Thyroid gland (tissue), 4 donors: ENCODE data around the gene PLEKHG3. TPM values are rescaled to one million over a fixed set of nuclear protein-coding genes. Genes with fewer than 3 reads are reported as not detected.

Experiments
- DNase-seq, 2 donors: peaks; one replicate each; pipeline ENCODE4 v3.0.0-alpha.2; 2019
- H3K27ac ChIP-seq, 3 donors: fragments of 200-600 bp; sonication (generic); 1 replicate in 2 of 3; 2 replicates in 1 of 3; pipeline ENCODE4 v1.5.1; 2016 to 2019; ENCODE audit warnings: mild to moderate bottlenecking in 1 of 3, moderate library complexity in 1 of 3
- H3K27me3 ChIP-seq: fragments of 200-600 bp; sonication (generic); one replicate; pipeline ENCODE4 v1.5.1; 2019
- H3K36me3 ChIP-seq, 2 donors: fragments of 200-600 bp; sonication (generic); one replicate each; pipeline ENCODE4 v1.5.1; 2016 to 2019
- H3K4me1 ChIP-seq, 2 donors: fragments of 200-600 bp; sonication (generic); one replicate each; pipeline ENCODE4 v1.5.1; 2017 to 2019
- H3K4me3 ChIP-seq, 3 donors: fragments of 200-600 bp; sonication (generic); replicated peaks in 1 of 3; 1 replicate in 2 of 3; 2 replicates in 1 of 3; pipeline ENCODE4 v1.5.1; 2016; ENCODE audit warnings: mild to moderate bottlenecking in 1 of 3
- H3K9me3 ChIP-seq: fragments of 200-600 bp; sonication (generic); one replicate; pipeline ENCODE4 v1.5.1; 2017
- CTCF ChIP-seq, 6 experiments: fragments of 200-600 bp in 3 of 6; fragments of 450-650 bp in 3 of 6; sonication (generic) in 3 of 6; IDR thresholded peaks; one replicate each; pipeline ENCODE4 v1.5.1; 2016 to 2019; ENCODE audit warnings: antibody characterized with exemption in 6 of 6, mild to moderate bottlenecking in 2 of 6, inconsistent platforms in 1 of 6, moderate library complexity in 1 of 6
- POLR2A ChIP-seq, 2 donors: fragments of 450-650 bp; IDR thresholded peaks; one replicate each; pipeline ENCODE4 v1.6.1; 2017; ENCODE audit warnings: antibody characterized with exemption in 2 of 2, mild to moderate bottlenecking in 2 of 2, moderate library complexity in 1 of 2
- WGBS, 2 donors: methylation state at CpG; one replicate each; pipeline ENCODE4 v1.1.5; 2017; 5-methylcytosine and 5-hydroxymethylcytosine counted together
- intact Hi-C: fragments of 100-400 bp; cut with DNase I; formaldehyde crosslinking; loops from one replicate; pipeline ENCODE4 v1.15.1; 2023
- total RNA-seq, 4 donors: library from RNA; depleted of rRNA; stranded (reverse); fragments of >200 nt; gene quantifications; one replicate each; pipeline ENCODE4 v1.2.3, GENCODE V29; 2016

PLEKHG3 gene
- total RNA-seq, 4 donors from 2014 or later, result 41.0 to 83.0 (median 54.6) TPM

- intact Hi-C loops, result no loop called here
Measured at GRCh38 chr14:64711039-64711438, 6.8 kb downstream of the PLEKHG3 start.

GRCh38 chr14:64713677-64714076 is 9.5 kb downstream of the PLEKHG3 start:
- no peaks in the 10 kb centered on the region for H3K9me3 ChIP-seq
- H3K4me3 ChIP-seq, result no peak overlapping the region
- intact Hi-C loops, result no loop called here
- H3K36me3 ChIP-seq, result no peaks in the 10 kb centered on the region
- H3K27ac ChIP-seq, result peak overlapping the region in 1 of 3 donors; percentile 84
- TF ChIP-seq CTCF (IDR thresholded peaks at IDR 0.05) (no peak), POLR2A (IDR thresholded peaks at IDR 0.05) (no peak)
- peaks cover 48 to 52% of the 10 kb centered on the region in 2 donors for H3K4me1 ChIP-seq
- DNase-seq, result no peak
- no peaks in the 10 kb centered on the region for H3K27me3 ChIP-seq

More at GRCh38 chr14:64711039-64711438, 6.8 kb downstream of the PLEKHG3 start:
- Histone ChIP-seq H3K4me3 (no peak overlapping the region), H3K9me3 (no peaks in the 10 kb centered on the region), H3K27me3 (no peaks in the 10 kb centered on the region), H3K36me3 (no peaks in the 10 kb centered on the region), H3K27ac (no peak overlapping the region), H3K4me1 (peaks cover 43 to 50% of the 10 kb centered on the region in 2 donors)
- 73 to 87% methylated on average over 5 of the region's 5 CpGs for WGBS, 2 donors
- TF ChIP-seq POLR2A (IDR thresholded peaks at IDR 0.05) (no peak), CTCF (IDR thresholded peaks at IDR 0.05) (no peak)
- DNase-seq, result no peak

GRCh38 chr14:64714432-64715025 is 10.3 kb downstream of the PLEKHG3 start:
- H3K4me3 ChIP-seq, result no peak overlapping the region
- TF ChIP-seq POLR2A (IDR thresholded peaks at IDR 0.05) (no peak), CTCF (IDR thresholded peaks at IDR 0.05) (no peak)
- no peaks in the 10 kb centered on the region for H3K27me3 ChIP-seq
- H3K4me1 ChIP-seq, result peaks cover 45 to 50% of the 10 kb centered on the region in 2 donors
- H3K9me3 ChIP-seq, result no peaks in the 10 kb centered on the region
- intact Hi-C loops, result no loop called here
- no peaks in the 10 kb centered on the region for H3K36me3 ChIP-seq
- H3K27ac ChIP-seq, result peak overlapping the region; percentile 84 to 90 (median 89)
- WGBS, 2 donors, result 78 to 81% methylated on average over 5 of the region's 5 CpGs
- no peak for DNase-seq

- intact Hi-C loops, result no loop called here
- peaks cover 50 to 57% of the 10 kb centered on the region in 2 donors for H3K4me1 ChIP-seq
- WGBS, 2 donors, result 24 to 27% methylated on average over 4 of the region's 4 CpGs
- H3K27ac ChIP-seq, result peak overlapping the region; percentile 84 to 90 (median 89)
- H3K36me3 ChIP-seq, result no peaks in the 10 kb centered on the region
- H3K27me3 ChIP-seq, result no peaks in the 10 kb centered on the region
- TF ChIP-seq CTCF (IDR thresholded peaks at IDR 0.05), result no peak
- peak in 1 of 2 donors; percentile 21 for TF ChIP-seq POLR2A (IDR thresholded peaks at IDR 0.05)
- DNase-seq, result peak; percentile 61 to 73
- no peaks in the 10 kb centered on the region for H3K9me3 ChIP-seq
- H3K4me3 ChIP-seq, result no peak overlapping the region
Measured at GRCh38 chr14:64715146-64715627, 11.0 kb downstream of the PLEKHG3 start.

- intact Hi-C loops, result no loop called here
- TF ChIP-seq POLR2A (IDR thresholded peaks at IDR 0.05) (no peak), CTCF (IDR thresholded peaks at IDR 0.05) (no peak)
- Histone ChIP-seq H3K9me3 (no peaks in the 10 kb centered on the region), H3K27ac (peak overlapping the region; percentile 84 to 90 (median 89)), H3K36me3 (no peaks in the 10 kb centered on the region), H3K4me3 (no peak overlapping the region), H3K4me1 (peaks cover 57 to 63% of the 10 kb centered on the region in 2 donors), H3K27me3 (no peaks in the 10 kb centered on the region)
- 29 to 31% methylated on average over 14 to 16 of the region's 22 CpGs for WGBS, 2 donors
- peak; percentile 42 to 63 for DNase-seq
Measured at GRCh38 chr14:64715628-64716412, 11.6 kb downstream of the PLEKHG3 start.
